Endothelial cell of umbilical vein (primary cell): ENCODE results near the gene ENO4. TPM values are rescaled to one million over a fixed set of nuclear protein-coding genes. Genes with fewer than 3 reads are reported as not detected.

Experiments
- BruUV-seq: library from RNA; stranded (reverse); fragments of 400-500 nt; replicated peaks from 2 replicates; lab custom pipeline; 2021; lab: Mats Ljungman, UMichigan
- CTCF ChIA-PET: fragments of 300-600, 350-600 bp; sonication (Branson Sonifier 250); formaldehyde crosslinking; loops from one replicate; lab custom pipeline; 2021; ENCODE audit warnings: antibody characterized with exemption, inconsistent platforms; lab: Charles Lee
- POLR2A ChIA-PET: fragments of 300-600, 350-600 bp; sonication (Branson Sonifier 250); formaldehyde crosslinking; loops from one replicate; lab custom pipeline; 2021; ENCODE audit warnings: antibody characterized with exemption, inconsistent platforms; lab: Charles Lee
- DNase-seq: peaks from one replicate; pipeline ENCODE4 v3.0.0-alpha.2; 2011; ENCODE audit warnings: low read depth, low spot score
- FAIRE-seq: peaks from 2 replicates; lab custom pipeline; 2011; peaks lifted over from hg19 to GRCh38; lab: Jason Lieb, UNC
- H2AFZ ChIP-seq: 2 replicates; pipeline ENCODE4 v1.6.0; 2012; ENCODE audit warnings: low read depth, low read length, control low read depth, inconsistent platforms
- H3K27ac ChIP-seq: 2 replicates; pipeline ENCODE4 v1.5.1; 2011; ENCODE audit warnings: low read depth, mild to moderate bottlenecking, control low read depth, low read length, moderate library complexity; ENCODE audit not compliant: insufficient read depth
- H3K27me3 ChIP-seq, 2 experiments: 2 replicates each; pipeline versions ENCODE4 v1.6.0 to v1.6.1; 2011; ENCODE audit warnings: low read length in 2 of 2, mixed read lengths in 1 of 2; ENCODE audit not compliant: control insufficient read depth in 2 of 2, insufficient read depth in 2 of 2
- H3K36me3 ChIP-seq, 2 experiments: 2 replicates in 1 of 2; 3 replicates in 1 of 2; pipeline ENCODE4 v1.5.1; 2011; ENCODE audit warnings: low read length in 2 of 2, mild to moderate bottlenecking in 1 of 2, moderate library complexity in 1 of 2; ENCODE audit not compliant: control insufficient read depth in 2 of 2, insufficient read depth in 2 of 2; ENCODE audit errors: extremely low read depth in 1 of 2
- H3K4me1 ChIP-seq: 3 replicates; pipeline ENCODE4 v1.5.1; 2011; ENCODE audit warnings: mild to moderate bottlenecking, low read length; ENCODE audit not compliant: control insufficient read depth, insufficient read depth; ENCODE audit errors: extremely low read depth
- H3K4me2 ChIP-seq: 2 replicates; pipeline ENCODE4 v1.6.1; 2011; ENCODE audit warnings: low read length, control low read depth, mixed read lengths; ENCODE audit not compliant: insufficient read depth
- H3K4me3 ChIP-seq, 3 experiments: fragments of 200-600 bp in 1 of 3; sonication (generic), shearing (Covaris generic) in 1 of 3; replicated peaks in 1 of 3; 2 replicates each; pipeline ENCODE4 v1.5.1; 2011 to 2016; ENCODE audit warnings: control low read depth in 3 of 3, low read length in 3 of 3, mild to moderate bottlenecking in 2 of 3, inconsistent platforms in 1 of 3, low read depth in 1 of 3, moderate library complexity in 1 of 3; ENCODE audit not compliant: insufficient read depth in 1 of 3
- H3K79me2 ChIP-seq: 2 replicates; pipeline ENCODE4 v1.6.0; 2012; ENCODE audit warnings: low read length, inconsistent platforms; ENCODE audit not compliant: control insufficient read depth, insufficient read depth
- H3K9ac ChIP-seq: replicated peaks from 2 replicates; pipeline ENCODE3; 2011; ENCODE audit warnings: low read length, control low read depth; ENCODE audit not compliant: insufficient read depth; ENCODE audit errors: extremely low read depth
- H3K9me1 ChIP-seq: replicated peaks from 3 replicates; pipeline ENCODE4 v1.6.0; 2011; ENCODE audit warnings: mild to moderate bottlenecking, low read length; ENCODE audit not compliant: control insufficient read depth, insufficient read depth; ENCODE audit errors: extremely low read depth
- H3K9me3 ChIP-seq: replicated peaks from 2 replicates; pipeline ENCODE4 v1.5.1; 2012; ENCODE audit warnings: low read length, inconsistent platforms; ENCODE audit not compliant: control insufficient read depth, insufficient read depth
- H4K20me1 ChIP-seq: replicated peaks from 2 replicates; pipeline ENCODE3; 2011; ENCODE audit warnings: mild to moderate bottlenecking, low read length; ENCODE audit not compliant: control insufficient read depth, insufficient read depth; ENCODE audit errors: extremely low read depth
- EZH2 ChIP-seq: IDR thresholded peaks from 2 replicates; pipeline ENCODE4 v1.6.1; 2012; ENCODE audit warnings: borderline replicate concordance, low read depth, mild to moderate bottlenecking, moderate library complexity, low read length, inconsistent platforms; ENCODE audit not compliant: severe bottlenecking
- FOS ChIP-seq: IDR thresholded peaks from 2 replicates; pipeline ENCODE4 v1.6.1; 2011; ENCODE audit warnings: mild to moderate bottlenecking, low read length, moderate library complexity, borderline replicate concordance; ENCODE audit not compliant: insufficient read depth
- GATA2 ChIP-seq: IDR thresholded peaks from 2 replicates; pipeline ENCODE4 v1.7.0; 2011; ENCODE audit warnings: low read depth, mild to moderate bottlenecking, moderate library complexity, mixed read lengths, low read length; ENCODE audit not compliant: insufficient read length, insufficient read depth
- JUN ChIP-seq: IDR thresholded peaks from 2 replicates; pipeline ENCODE4 v1.6.1; 2011; ENCODE audit warnings: borderline replicate concordance, low read depth; ENCODE audit not compliant: insufficient read length, insufficient read depth
- MYC ChIP-seq: IDR thresholded peaks from one replicate; pipeline ENCODE4 v1.6.1; 2011; ENCODE audit warnings: mild to moderate bottlenecking, low read depth, low read length
- POLR2A ChIP-seq: IDR thresholded peaks from 2 replicates; pipeline ENCODE4 v1.6.1; 2012; ENCODE audit warnings: low read depth, mild to moderate bottlenecking, control low read depth, low read length
- POLR2AphosphoS5 ChIP-seq: IDR thresholded peaks from 2 replicates; pipeline ENCODE4 v1.6.1; 2012; ENCODE audit warnings: low read depth, mild to moderate bottlenecking, control low read depth, low read length, moderate library complexity; ENCODE audit not compliant: insufficient read depth
- dilution Hi-C: fragments of 300-500 bp; cut with MboI; formaldehyde crosslinking; loops from one replicate; pipeline ENCODE4 v1.15.0; 2019; ENCODE audit warnings: low sequenced_read_pairs; ENCODE audit not compliant: extremely low pct_ligation_motif_present
- intact Hi-C: fragments of 100-400 bp; cut with micrococcal nuclease; formaldehyde crosslinking; loops from one replicate; pipeline ENCODE4 v1.10.0; 2022
- polyA plus RNA-seq, 4 experiments: library from polyadenylated mRNA; depleted of rRNA in 3 of 4; stranded (reverse) in 3 of 4; unstranded in 1 of 4; fragments of >200 nt; gene quantifications; 2 replicates each; pipeline versions ENCODE4 v1.2.1 to v1.2.3, GENCODE V29; 2011 to 2012; ENCODE audit warnings: missing spikeins in 1 of 4
- total RNA-seq: library from RNA; stranded (reverse); gene quantifications from 2 replicates; pipeline ENCODE4 v1.2.3, GENCODE V29; 2021
- TF ChIP-seq, protein P1 (sequence below), 2 donors: IDR thresholded peaks; 1 replicate in 1 of 2; 2 replicates in 1 of 2; pipeline ENCODE4 v1.5.1; 2011; ENCODE audit warnings: low read length in 2 of 2, mild to moderate bottlenecking in 2 of 2, moderate library complexity in 2 of 2, control low read depth in 1 of 2, inconsistent platforms in 1 of 2, low read depth in 1 of 2; ENCODE audit not compliant: insufficient read depth in 1 of 2; ENCODE audit errors: extremely low read depth in 1 of 2
- TF ChIP-seq, protein P2 (sequence below): IDR thresholded peaks from 2 replicates; pipeline ENCODE4 v1.6.1; 2011; ENCODE audit not compliant: insufficient read depth, insufficient read length

ENO4 gene
- total and polyA plus RNA-seq, 2 donors (not counting 3 experiments of a cell fraction or from before 2014, with no cell fraction given), result 0.08 TPM; not detected in 1

DNA sequence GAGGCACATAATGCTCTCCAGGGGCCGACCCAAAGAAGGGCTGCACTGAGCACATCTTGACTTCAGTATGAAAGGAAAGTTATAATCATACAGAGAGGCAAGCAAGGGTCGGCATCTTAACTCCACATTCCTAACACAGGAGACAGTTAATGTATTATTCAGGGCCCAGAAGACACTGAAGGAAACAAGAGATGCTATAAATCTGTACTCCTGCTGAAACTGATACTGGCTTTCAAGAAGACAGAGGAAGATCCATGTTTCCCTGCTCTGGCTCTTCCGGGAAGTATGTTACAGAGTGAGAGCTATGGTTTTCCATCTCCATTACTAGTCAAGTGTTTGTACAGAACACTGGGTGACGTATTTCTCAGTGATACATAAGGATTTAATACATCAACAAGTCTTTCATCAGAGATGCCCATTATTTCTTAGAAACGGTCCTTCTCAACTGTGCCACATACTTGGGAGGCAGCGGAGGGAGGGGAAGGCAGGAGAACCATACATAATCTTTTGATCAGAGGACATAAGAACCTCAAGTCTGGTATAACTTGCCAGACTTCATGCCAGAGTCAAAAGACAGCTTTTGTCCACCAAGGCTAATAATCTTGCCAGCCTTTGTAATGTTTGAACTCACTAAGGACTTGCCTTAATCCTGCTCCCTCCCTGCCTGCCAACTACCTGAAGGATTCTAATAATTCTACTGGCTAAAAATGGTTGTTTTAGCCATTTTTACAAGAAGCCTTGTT is 58.1 kb downstream of the ENO4 start:
- intact Hi-C loops, result no loop called here
- TF ChIP-seq, protein P1, sequence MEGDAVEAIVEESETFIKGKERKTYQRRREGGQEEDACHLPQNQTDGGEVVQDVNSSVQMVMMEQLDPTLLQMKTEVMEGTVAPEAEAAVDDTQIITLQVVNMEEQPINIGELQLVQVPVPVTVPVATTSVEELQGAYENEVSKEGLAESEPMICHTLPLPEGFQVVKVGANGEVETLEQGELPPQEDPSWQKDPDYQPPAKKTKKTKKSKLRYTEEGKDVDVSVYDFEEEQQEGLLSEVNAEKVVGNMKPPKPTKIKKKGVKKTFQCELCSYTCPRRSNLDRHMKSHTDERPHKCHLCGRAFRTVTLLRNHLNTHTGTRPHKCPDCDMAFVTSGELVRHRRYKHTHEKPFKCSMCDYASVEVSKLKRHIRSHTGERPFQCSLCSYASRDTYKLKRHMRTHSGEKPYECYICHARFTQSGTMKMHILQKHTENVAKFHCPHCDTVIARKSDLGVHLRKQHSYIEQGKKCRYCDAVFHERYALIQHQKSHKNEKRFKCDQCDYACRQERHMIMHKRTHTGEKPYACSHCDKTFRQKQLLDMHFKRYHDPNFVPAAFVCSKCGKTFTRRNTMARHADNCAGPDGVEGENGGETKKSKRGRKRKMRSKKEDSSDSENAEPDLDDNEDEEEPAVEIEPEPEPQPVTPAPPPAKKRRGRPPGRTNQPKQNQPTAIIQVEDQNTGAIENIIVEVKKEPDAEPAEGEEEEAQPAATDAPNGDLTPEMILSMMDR (IDR thresholded peaks at IDR 0.05; ENCODE audit: extremely low read depth in 1 of 2, insufficient read depth in 1 of 2, low read depth in 1 of 2, low read length in 2 of 2), result no peak
- TF ChIP-seq EZH2 (no peak), GATA2 (no peak), POLR2A (no peak), JUN (no peak), MYC (no peak), FOS (no peak), POLR2AphosphoS5 (no peak)
- TF ChIP-seq, protein P2, sequence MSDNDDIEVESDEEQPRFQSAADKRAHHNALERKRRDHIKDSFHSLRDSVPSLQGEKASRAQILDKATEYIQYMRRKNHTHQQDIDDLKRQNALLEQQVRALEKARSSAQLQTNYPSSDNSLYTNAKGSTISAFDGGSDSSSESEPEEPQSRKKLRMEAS, result no peak
- H3K4me3 ChIP-seq, result no peak overlapping the region
- H4K20me1 ChIP-seq, result no peaks in the 10 kb centered on the region
- no peak overlapping the region for H3K27ac ChIP-seq
- H3K79me2 ChIP-seq, result no peaks in the 10 kb centered on the region
- FAIRE-seq (no peak), DNase-seq (no peak)
- H3K9me3 ChIP-seq, result no peaks in the 10 kb centered on the region
- no peak overlapping the region for H2AFZ ChIP-seq
- dilution Hi-C loops, result no loop called here
- no peaks in the 10 kb centered on the region for H3K27me3 ChIP-seq
- no peaks in the 10 kb centered on the region for H3K9me1 ChIP-seq
- no peak overlapping the region for H3K4me2 ChIP-seq
- ChIA-PET CTCF (no interaction called here), POLR2A (no interaction called here)
- peaks cover 3 to 5% of the 10 kb centered on the region in 2 experiments for H3K36me3 ChIP-seq
- H3K4me1 ChIP-seq, result no peaks in the 10 kb centered on the region
- no peak overlapping the region for H3K9ac ChIP-seq
- BruUV-seq, result no TSS peak
